Mesendoderm (in vitro differentiated cells): ENCODE results near the gene BLTP3B.

Experiments
- DNase-seq: peaks from one replicate; pipeline ENCODE4 v3.0.0; 2013
- H2AK5ac ChIP-seq: 2 replicates; pipeline ENCODE4 v1.6.1; 2013; ENCODE audit warnings: low read length, inconsistent platforms
- H2BK120ac ChIP-seq: 2 replicates; pipeline ENCODE4 v1.6.1; 2013; ENCODE audit warnings: low read depth, mild to moderate bottlenecking, low read length, moderate library complexity, mixed read lengths
- H2BK15ac ChIP-seq: replicated peaks from 2 replicates; pipeline ENCODE4 v1.6.1; 2013; ENCODE audit warnings: low read depth, mild to moderate bottlenecking, moderate library complexity
- H2BK5ac ChIP-seq: 2 replicates; pipeline ENCODE4 v1.6.1; 2013; ENCODE audit warnings: low read length, inconsistent platforms
- H3K18ac ChIP-seq: 2 replicates; pipeline ENCODE4 v1.6.1; 2013; ENCODE audit warnings: mild to moderate bottlenecking, low read length, mixed read lengths
- H3K23ac ChIP-seq: one replicate; pipeline ENCODE4 v1.6.1; 2013; ENCODE audit warnings: low read length
- H3K27ac ChIP-seq: 2 replicates; pipeline ENCODE4 v1.5.1; 2013; ENCODE audit warnings: low read depth, mild to moderate bottlenecking, inconsistent platforms, low read length, moderate library complexity
- H3K27me3 ChIP-seq: 2 replicates; pipeline ENCODE4 v1.6.1; 2013; ENCODE audit warnings: low read length, control low read depth, mild to moderate bottlenecking, inconsistent platforms; ENCODE audit not compliant: insufficient read depth, poor library complexity
- H3K36me3 ChIP-seq: 2 replicates; pipeline ENCODE4 v1.6.1; 2013; ENCODE audit warnings: low read length, inconsistent platforms; ENCODE audit not compliant: control insufficient read depth, insufficient read depth
- H3K4ac ChIP-seq: one replicate; pipeline ENCODE4 v1.6.1; 2013; ENCODE audit warnings: low read depth, mild to moderate bottlenecking, low read length, moderate library complexity
- H3K4me1 ChIP-seq: 2 replicates; pipeline ENCODE4 v1.6.1; 2013; ENCODE audit warnings: low read depth, low read length, inconsistent platforms; ENCODE audit not compliant: control insufficient read depth
- H3K4me2 ChIP-seq: 2 replicates; pipeline ENCODE4 v1.6.1; 2013; ENCODE audit warnings: low read length
- H3K4me3 ChIP-seq: 2 replicates; pipeline ENCODE4 v1.5.1; 2013; ENCODE audit warnings: mild to moderate bottlenecking, low read length
- H3K56ac ChIP-seq: one replicate; pipeline ENCODE4 v1.6.1; 2013; ENCODE audit warnings: low read length
- H3K79me1 ChIP-seq: 2 replicates; pipeline ENCODE4 v1.6.1; 2013; ENCODE audit warnings: low read length, inconsistent platforms
- H3K79me2 ChIP-seq: 2 replicates; pipeline ENCODE4 v1.6.1; 2013; ENCODE audit warnings: mild to moderate bottlenecking, low read length; ENCODE audit not compliant: control insufficient read depth, insufficient read depth
- H3K9ac ChIP-seq: 2 replicates; pipeline ENCODE4 v1.6.1; 2013; ENCODE audit warnings: low read length, inconsistent platforms
- H4K5ac ChIP-seq: one replicate; pipeline ENCODE4 v1.6.1; 2013; ENCODE audit warnings: low read length
- H4K8ac ChIP-seq: one replicate; pipeline ENCODE4 v1.6.1; 2013; ENCODE audit warnings: low read depth, mild to moderate bottlenecking, control low read depth, low read length, moderate library complexity
- WGBS: extraction: QIAGEN DNeasy Blood & Tissue Kit; methylation state at CpG from one replicate; pipeline ENCODE4 v1.1.7; 2013; ENCODE audit warnings: low lambda C conversion rate, missing lambda C conversion rate; ENCODE audit not compliant: insufficient coverage; ENCODE audit errors: extremely low coverage; 5-methylcytosine and 5-hydroxymethylcytosine counted together

The BLTP3B gene

GRCh38 chr12:100138048-100138802 is 4.4 kb downstream of the BLTP3B start:
- no peak overlapping the region for H2BK15ac ChIP-seq
- H3K79me1 ChIP-seq: peaks cover 16% of the 10 kb centered on the region
- H3K4me2 ChIP-seq: no peak overlapping the region
- no CpG with 5 or more reads among the region's 6 CpGs for WGBS
- no peak overlapping the region for H4K8ac ChIP-seq
- no peak overlapping the region for H4K5ac ChIP-seq
- H3K23ac ChIP-seq: no peak overlapping the region
- H3K18ac ChIP-seq: no peak overlapping the region
- no peak overlapping the region for H3K27ac ChIP-seq
- peaks cover 35% of the 10 kb centered on the region for H3K79me2 ChIP-seq
- no peak overlapping the region for H3K4ac ChIP-seq
- H3K56ac ChIP-seq: no peak overlapping the region
- no peaks in the 10 kb centered on the region for H3K27me3 ChIP-seq
- H2BK5ac ChIP-seq: no peak overlapping the region
- H3K4me1 ChIP-seq: no peaks in the 10 kb centered on the region
- H3K36me3 ChIP-seq: no peaks in the 10 kb centered on the region
- peak; percentile 27 for DNase-seq
- H2BK120ac ChIP-seq: no peak overlapping the region
- peak overlapping the region; percentile 5 for H3K9ac ChIP-seq
- H3K4me3 ChIP-seq: no peak overlapping the region
- no peak overlapping the region for H2AK5ac ChIP-seq

DNA sequence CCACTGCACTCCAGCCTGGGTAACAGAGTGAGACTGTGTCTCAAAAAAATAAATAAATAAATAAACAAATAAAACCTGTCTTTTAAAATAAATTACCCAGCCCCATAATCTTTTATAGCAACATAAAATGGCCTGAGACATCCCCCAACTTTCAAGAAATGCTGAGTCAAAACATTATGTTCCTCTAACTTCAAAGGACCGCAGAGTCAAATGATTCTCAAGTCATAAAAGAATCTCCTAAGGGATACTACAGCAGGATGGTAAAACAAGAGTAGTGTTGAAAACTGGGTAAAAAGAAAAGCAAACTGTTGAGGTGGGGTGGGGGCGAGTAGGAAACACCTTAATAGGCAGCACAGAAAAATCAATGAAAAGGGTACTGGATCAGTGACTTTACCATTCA is 9.5 kb downstream of the BLTP3B start:
- H2BK5ac ChIP-seq: no peak overlapping the region
- H4K8ac ChIP-seq: no peak overlapping the region
- H3K4me1 ChIP-seq: no peaks in the 10 kb centered on the region
- no peak for DNase-seq
- H3K79me2 ChIP-seq: peaks cover 20% of the 10 kb centered on the region
- H3K4me3 ChIP-seq: no peak overlapping the region
- no peak overlapping the region for H3K27ac ChIP-seq
- H4K5ac ChIP-seq: no peak overlapping the region
- H3K4me2 ChIP-seq: no peak overlapping the region
- H3K27me3 ChIP-seq: no peaks in the 10 kb centered on the region
- no peak overlapping the region for H2BK120ac ChIP-seq
- H3K56ac ChIP-seq: no peak overlapping the region
- WGBS: no CpG with 5 or more reads among the region's 2 CpGs
- H3K4ac ChIP-seq: no peak overlapping the region
- H3K23ac ChIP-seq: no peak overlapping the region
- peaks cover 12% of the 10 kb centered on the region for H3K79me1 ChIP-seq
- no peak overlapping the region for H2BK15ac ChIP-seq
- H3K36me3 ChIP-seq: no peaks in the 10 kb centered on the region
- no peak overlapping the region for H2AK5ac ChIP-seq
- no peak overlapping the region for H3K9ac ChIP-seq
- no peak overlapping the region for H3K18ac ChIP-seq

GRCh38 chr12:100128512-100128908 is 14.2 kb downstream of the BLTP3B start:
- peak; percentile 85 for DNase-seq
- H3K79me2 ChIP-seq: peaks cover 11% of the 10 kb centered on the region
- no peak overlapping the region for H3K18ac ChIP-seq
- H3K79me1 ChIP-seq: peaks cover 8% of the 10 kb centered on the region
- no peak overlapping the region for H3K27ac ChIP-seq
- H3K27me3 ChIP-seq: no peaks in the 10 kb centered on the region
- H2BK120ac ChIP-seq: no peak overlapping the region
- no peak overlapping the region for H3K4me3 ChIP-seq
- H2BK15ac ChIP-seq: no peak overlapping the region
- no peak overlapping the region for H3K56ac ChIP-seq
- no peak overlapping the region for H4K8ac ChIP-seq
- H3K9ac ChIP-seq: no peak overlapping the region
- no peak overlapping the region for H3K23ac ChIP-seq
- H4K5ac ChIP-seq: no peak overlapping the region
- H2AK5ac ChIP-seq: no peak overlapping the region
- H2BK5ac ChIP-seq: no peak overlapping the region
- no peak overlapping the region for H3K4me2 ChIP-seq
- H3K36me3 ChIP-seq: no peaks in the 10 kb centered on the region
- no peaks in the 10 kb centered on the region for H3K4me1 ChIP-seq
- no CpG with 5 or more reads among the region's 1 CpG for WGBS
- H3K4ac ChIP-seq: no peak overlapping the region

DNA sequence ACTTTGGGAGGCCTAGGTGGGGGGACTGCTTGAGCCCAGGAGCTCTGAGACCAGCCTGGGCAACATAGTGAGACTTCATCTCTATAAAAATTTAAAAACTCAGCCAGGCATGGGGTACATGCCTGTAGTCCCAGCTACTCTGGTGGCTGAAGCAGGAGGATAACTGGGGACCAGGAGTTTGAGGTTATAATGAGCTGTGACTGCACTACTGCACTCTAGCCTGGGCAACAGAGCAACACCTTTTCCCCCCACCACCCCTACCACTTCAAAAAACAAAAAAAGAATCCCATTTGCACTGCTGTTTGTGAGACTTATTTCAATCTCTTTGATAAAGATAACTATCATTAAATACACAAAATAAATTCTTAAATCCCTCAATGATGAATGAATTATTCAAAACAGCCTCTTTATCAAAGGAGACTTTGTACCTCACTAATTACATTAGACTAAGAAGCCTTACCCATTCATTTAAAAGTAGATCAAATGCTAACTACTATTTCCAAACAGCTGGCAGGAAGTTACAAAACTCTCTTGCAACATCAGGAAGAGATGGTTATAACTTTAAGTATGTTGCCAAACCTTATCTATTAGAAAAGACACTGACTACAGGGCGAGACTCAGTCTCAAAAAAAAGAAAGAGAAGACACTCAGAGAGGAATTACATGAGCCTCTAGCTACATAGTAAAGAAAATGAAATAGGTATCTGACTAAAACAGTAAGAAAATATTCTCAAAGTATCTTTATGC is 14.7 kb downstream of the BLTP3B start:
- peaks cover 14% of the 10 kb centered on the region for H3K79me2 ChIP-seq
- H2BK5ac ChIP-seq: no peak overlapping the region
- no peak overlapping the region for H3K4me2 ChIP-seq
- no peak overlapping the region for H4K5ac ChIP-seq
- no peak overlapping the region for H2BK120ac ChIP-seq
- H3K23ac ChIP-seq: no peak overlapping the region
- H3K56ac ChIP-seq: peak overlapping the region; percentile 18
- no peak for DNase-seq
- no peak overlapping the region for H3K9ac ChIP-seq
- H3K4me3 ChIP-seq: no peak overlapping the region
- peak overlapping the region; percentile 76 for H4K8ac ChIP-seq
- no peaks in the 10 kb centered on the region for H3K4me1 ChIP-seq
- no peak overlapping the region for H3K18ac ChIP-seq
- no CpG with 5 or more reads among the region's 1 CpG for WGBS
- H3K79me1 ChIP-seq: peaks cover 9% of the 10 kb centered on the region
- H2BK15ac ChIP-seq: no peak overlapping the region
- no peak overlapping the region for H2AK5ac ChIP-seq
- no peaks in the 10 kb centered on the region for H3K36me3 ChIP-seq
- no peaks in the 10 kb centered on the region for H3K27me3 ChIP-seq
- H3K27ac ChIP-seq: no peak overlapping the region
- H3K4ac ChIP-seq: no peak overlapping the region

DNA sequence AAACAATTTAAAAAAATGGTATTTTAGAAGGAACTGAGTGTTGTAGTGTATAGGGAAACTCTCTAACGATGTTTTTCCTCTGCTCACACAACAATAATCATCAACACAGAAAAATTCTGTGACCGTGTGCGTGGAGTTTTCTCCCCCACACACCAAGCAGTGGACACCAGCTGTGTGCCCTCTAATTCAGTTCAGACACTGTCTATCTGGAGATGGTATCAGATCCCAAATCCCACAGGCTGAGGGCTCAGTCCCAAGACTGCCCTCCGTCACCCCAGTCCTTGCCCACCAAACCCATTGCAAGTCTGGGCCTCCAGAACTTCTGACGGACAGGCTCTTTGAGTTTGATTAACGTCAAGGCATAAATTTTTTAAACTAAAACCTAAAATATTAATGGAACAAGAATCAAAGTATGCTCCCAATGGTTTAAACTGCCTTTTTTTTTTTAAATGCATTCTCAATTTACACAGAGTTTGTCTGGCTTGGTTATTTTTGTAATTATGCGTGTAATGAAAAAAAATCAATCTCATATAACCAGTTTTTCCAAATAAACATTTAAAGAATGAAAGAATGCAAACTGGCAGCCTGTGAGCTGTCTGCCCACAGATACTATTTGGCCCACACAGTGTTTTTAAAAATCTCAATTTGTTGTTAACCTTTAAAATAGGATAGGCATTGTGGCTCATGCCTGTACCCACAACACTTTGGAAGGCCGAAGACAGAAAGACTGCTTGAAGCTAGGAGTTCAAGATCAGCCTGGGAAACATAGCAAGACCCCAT is 19.2 kb downstream of the BLTP3B start:
- no peak overlapping the region for H3K4me2 ChIP-seq
- no peak overlapping the region for H3K18ac ChIP-seq
- no CpG with 5 or more reads among the region's 8 CpGs for whole genome bisulfite sequencing
- no peak overlapping the region for H2BK15ac ChIP-seq
- H2BK5ac ChIP-seq: no peak overlapping the region
- peaks cover 6% of the 10 kb centered on the region for H3K79me1 ChIP-seq
- H3K56ac ChIP-seq: no peak overlapping the region
- no peak for DNase-seq
- H3K4me1 ChIP-seq: no peaks in the 10 kb centered on the region
- no peak overlapping the region for H3K9ac ChIP-seq
- no peak overlapping the region for H3K4me3 ChIP-seq
- no peak overlapping the region for H4K5ac ChIP-seq
- H3K36me3 ChIP-seq: no peaks in the 10 kb centered on the region
- H3K79me2 ChIP-seq: peaks cover 14% of the 10 kb centered on the region
- no peak overlapping the region for H2AK5ac ChIP-seq
- H3K27ac ChIP-seq: no peak overlapping the region
- H2BK120ac ChIP-seq: peak overlapping the region; percentile 45
- H3K27me3 ChIP-seq: no peaks in the 10 kb centered on the region
- H3K23ac ChIP-seq: no peak overlapping the region
- no peak overlapping the region for H3K4ac ChIP-seq
- H4K8ac ChIP-seq: no peak overlapping the region
